ENCODE data around the gene LMX1A.

Gene LMX1A

DNA sequence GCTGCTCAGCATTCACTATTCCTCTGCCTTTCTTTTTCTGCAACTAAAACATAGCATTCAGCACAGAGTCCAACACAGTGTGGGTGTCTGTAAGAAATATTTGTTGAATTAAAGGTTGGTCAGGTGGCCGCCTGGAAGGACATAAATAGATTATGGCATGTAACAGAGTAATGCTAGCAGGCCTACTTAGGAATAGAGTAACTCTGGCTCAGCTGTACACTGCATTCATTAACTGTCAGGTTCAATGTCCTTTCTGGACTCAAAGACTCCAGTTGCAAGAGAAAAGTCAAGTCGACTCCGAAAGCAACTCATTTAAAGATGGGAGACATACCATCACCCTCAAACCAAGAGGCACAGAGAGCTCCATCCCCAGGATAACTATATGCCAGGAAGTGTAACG lies 116.0 kb downstream of the LMX1A start:
- peaks cover 1% of the 10 kb centered on the region for H3K4me1 Mint-ChIP-seq (ENCODE audit: low read depth)
- no peak overlapping the region for H3K27ac Mint-ChIP-seq
- H3K9me3 Mint-ChIP-seq (ENCODE audit: low read depth), result no peaks in the 10 kb centered on the region
- peaks cover 32% of the 10 kb centered on the region for H3K27me3 Mint-ChIP-seq
- H3K36me3 Mint-ChIP-seq, result no peaks in the 10 kb centered on the region
- no peak overlapping the region for H3K4me3 Mint-ChIP-seq

DNA sequence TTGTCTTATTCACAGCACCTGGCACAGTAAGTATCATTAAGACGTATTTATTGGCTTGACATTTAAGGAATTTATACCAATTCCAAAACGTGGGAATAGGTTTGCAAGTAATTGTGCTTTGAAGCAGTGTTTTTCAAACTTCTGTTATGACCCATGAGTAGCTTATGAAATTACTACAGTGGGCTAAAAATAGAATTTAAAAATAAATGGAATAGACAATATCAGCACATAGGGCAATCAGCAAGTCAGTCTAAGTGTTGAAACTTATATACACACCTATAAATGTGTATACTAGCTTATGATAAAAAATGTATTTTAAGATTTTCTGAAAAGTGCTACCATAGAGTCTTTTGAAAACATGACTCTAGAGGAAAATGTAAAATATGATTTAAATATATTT lies 116.6 kb downstream of the LMX1A start:
- Mint-ChIP-seq H3K9me3 (ENCODE audit: low read depth) (no peaks in the 10 kb centered on the region), H3K4me3 (no peak overlapping the region), H3K27ac (no peak overlapping the region), H3K36me3 (no peaks in the 10 kb centered on the region), H3K4me1 (ENCODE audit: low read depth) (peaks cover 4% of the 10 kb centered on the region), H3K27me3 (peaks cover 34% of the 10 kb centered on the region)

- Mint-ChIP-seq H3K4me1 (ENCODE audit: low read depth) (peaks cover 5% of the 10 kb centered on the region), H3K9me3 (ENCODE audit: low read depth) (no peaks in the 10 kb centered on the region), H3K4me3 (no peak overlapping the region), H3K36me3 (no peaks in the 10 kb centered on the region), H3K27me3 (peaks cover 46% of the 10 kb centered on the region), H3K27ac (no peak overlapping the region)
Observed at GRCh38 chr1:165235777-165236291, 120.7 kb downstream of the LMX1A start.

DNA sequence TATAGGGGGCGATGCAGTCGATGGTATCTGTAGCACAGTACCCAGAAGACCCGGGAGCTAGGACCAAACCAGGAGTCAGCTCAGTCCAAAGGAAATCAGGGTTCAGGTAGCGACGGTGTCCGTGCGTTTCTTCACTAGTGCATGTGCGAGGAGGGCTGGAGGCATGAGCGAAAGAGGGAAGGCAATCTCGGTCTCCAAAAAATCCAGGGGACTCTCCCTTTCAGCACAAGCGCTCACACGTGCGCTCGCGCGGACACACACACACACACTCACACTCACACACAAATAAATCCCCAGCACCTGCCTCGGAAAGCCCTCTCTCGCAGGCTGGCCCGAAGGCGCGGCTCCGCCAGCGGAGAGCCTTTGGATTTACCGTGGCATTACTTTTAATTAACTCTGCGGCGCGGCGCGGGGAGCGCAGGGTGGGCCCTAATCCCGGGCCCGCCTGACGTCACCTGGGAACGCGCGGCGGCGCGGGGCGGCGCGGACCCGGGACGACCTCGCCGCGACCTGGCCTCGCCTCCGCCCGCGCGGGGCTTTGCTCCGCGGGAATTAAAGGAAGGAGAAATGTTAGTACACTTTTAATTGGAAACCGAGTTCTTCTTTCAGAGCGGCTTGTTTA lies 121.2 kb downstream of the LMX1A start:
- H3K27me3 Mint-ChIP-seq, result peaks cover 43% of the 10 kb centered on the region
- no peaks in the 10 kb centered on the region for H3K9me3 Mint-ChIP-seq (ENCODE audit: low read depth)
- H3K4me3 Mint-ChIP-seq, result no peak overlapping the region
- H3K27ac Mint-ChIP-seq, result no peak overlapping the region
- peaks cover 5% of the 10 kb centered on the region for H3K4me1 Mint-ChIP-seq (ENCODE audit: low read depth)
- no peaks in the 10 kb centered on the region for H3K36me3 Mint-ChIP-seq

DNA sequence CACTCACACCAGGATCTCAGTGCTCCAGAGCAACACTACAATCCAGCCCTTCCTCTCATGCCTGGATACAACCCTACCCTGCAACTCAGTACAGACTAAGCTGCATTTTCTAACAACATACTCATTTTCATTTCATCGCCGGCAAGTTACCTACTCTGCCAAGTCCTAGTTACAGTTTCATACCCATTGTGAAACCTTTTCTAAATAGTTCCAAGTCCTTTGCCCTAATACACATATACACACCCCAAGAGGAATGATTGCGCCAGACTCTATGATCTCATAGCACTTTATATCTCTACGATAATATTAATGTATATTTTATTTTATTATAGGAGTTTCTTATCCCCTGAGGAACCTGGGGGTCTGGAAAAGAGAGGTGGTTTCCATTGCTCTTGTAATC lies 122.4 kb downstream of the LMX1A start:
- Mint-ChIP-seq H3K27me3 (peaks cover 42% of the 10 kb centered on the region), H3K4me3 (no peak overlapping the region), H3K27ac (no peak overlapping the region), H3K4me1 (ENCODE audit: low read depth) (peaks cover 5% of the 10 kb centered on the region), H3K9me3 (ENCODE audit: low read depth) (no peaks in the 10 kb centered on the region), H3K36me3 (no peaks in the 10 kb centered on the region)

GRCh38 chr1:165228676-165229075 lies 127.8 kb downstream of the LMX1A start:
- Mint-ChIP-seq H3K4me3 (no peak overlapping the region), H3K27ac (no peak overlapping the region), H3K27me3 (peaks cover 18% of the 10 kb centered on the region)

GRCh38 chr1:165228111-165228655 lies 128.3 kb downstream of the LMX1A start:
- no peaks in the 10 kb centered on the region for H3K9me3 Mint-ChIP-seq (ENCODE audit: low read depth)
- H3K36me3 Mint-ChIP-seq, result no peaks in the 10 kb centered on the region
- H3K4me3 Mint-ChIP-seq, result no peak overlapping the region
- no peak overlapping the region for H3K27ac Mint-ChIP-seq
- no peaks in the 10 kb centered on the region for H3K4me1 Mint-ChIP-seq (ENCODE audit: low read depth)
- peaks cover 15% of the 10 kb centered on the region for H3K27me3 Mint-ChIP-seq

More at GRCh38 chr1:165228676-165229075, 127.8 kb downstream of the LMX1A start:
- no peaks in the 10 kb centered on the region for H3K9me3 Mint-ChIP-seq (ENCODE audit: low read depth)
- no peaks in the 10 kb centered on the region for H3K36me3 Mint-ChIP-seq
- H3K4me1 Mint-ChIP-seq (ENCODE audit: low read depth), result no peaks in the 10 kb centered on the region

- Mint-ChIP-seq H3K36me3 (no peaks in the 10 kb centered on the region), H3K4me3 (no peak overlapping the region), H3K9me3 (ENCODE audit: low read depth) (peaks cover 4% of the 10 kb centered on the region), H3K27ac (no peak overlapping the region), H3K27me3 (peaks cover 8% of the 10 kb centered on the region), H3K4me1 (ENCODE audit: low read depth) (no peaks in the 10 kb centered on the region)
Observed at GRCh38 chr1:165226326-165226725, 130.2 kb downstream of the LMX1A start.

DNA sequence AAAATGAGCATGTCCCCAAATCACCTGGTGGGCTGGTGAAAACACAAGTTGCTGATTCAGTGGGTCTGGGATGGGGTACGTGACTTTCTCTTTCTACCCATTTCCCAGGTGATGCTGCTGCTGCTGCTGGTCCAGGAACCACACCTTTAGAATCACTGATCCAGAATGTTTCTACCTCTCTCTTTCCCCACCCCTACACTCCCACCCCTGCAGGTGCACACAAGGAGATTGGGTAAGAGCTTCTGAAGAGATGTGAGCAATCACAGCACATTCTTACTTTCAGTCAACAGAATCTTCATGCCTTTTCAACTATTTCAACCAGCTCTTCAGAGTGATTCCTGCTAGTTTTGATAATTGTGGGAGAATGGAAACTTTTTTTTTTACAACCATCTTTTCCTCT lies 130.9 kb downstream of the LMX1A start:
- Mint-ChIP-seq H3K27ac (no peak overlapping the region), H3K9me3 (ENCODE audit: low read depth) (peaks cover 4% of the 10 kb centered on the region), H3K36me3 (no peaks in the 10 kb centered on the region), H3K4me1 (ENCODE audit: low read depth) (no peaks in the 10 kb centered on the region), H3K27me3 (peaks cover 8% of the 10 kb centered on the region), H3K4me3 (no peak overlapping the region)

GRCh38 chr1:165225062-165225461 lies 131.5 kb downstream of the LMX1A start:
- Mint-ChIP-seq H3K4me3 (no peak overlapping the region), H3K27me3 (peaks cover 8% of the 10 kb centered on the region), H3K9me3 (ENCODE audit: low read depth) (peaks cover 4% of the 10 kb centered on the region), H3K4me1 (ENCODE audit: low read depth) (no peaks in the 10 kb centered on the region), H3K27ac (no peak overlapping the region), H3K36me3 (no peaks in the 10 kb centered on the region)

- Mint-ChIP-seq H3K4me3 (no peak overlapping the region), H3K9me3 (ENCODE audit: low read depth) (peaks cover 4% of the 10 kb centered on the region), H3K4me1 (ENCODE audit: low read depth) (no peaks in the 10 kb centered on the region), H3K27me3 (peaks cover 8% of the 10 kb centered on the region), H3K36me3 (no peaks in the 10 kb centered on the region), H3K27ac (no peak overlapping the region)
Observed at GRCh38 chr1:165224504-165224903, 132.0 kb downstream of the LMX1A start.

GRCh38 chr1:165222580-165222979 lies 133.9 kb downstream of the LMX1A start:
- no peaks in the 10 kb centered on the region for H3K4me1 Mint-ChIP-seq (ENCODE audit: low read depth)
- H3K4me3 Mint-ChIP-seq, result no peak overlapping the region
- H3K27me3 Mint-ChIP-seq, result peaks cover 12% of the 10 kb centered on the region
- no peaks in the 10 kb centered on the region for H3K36me3 Mint-ChIP-seq
- H3K27ac Mint-ChIP-seq, result no peak overlapping the region
- H3K9me3 Mint-ChIP-seq (ENCODE audit: low read depth), result peaks cover 4% of the 10 kb centered on the region

DNA sequence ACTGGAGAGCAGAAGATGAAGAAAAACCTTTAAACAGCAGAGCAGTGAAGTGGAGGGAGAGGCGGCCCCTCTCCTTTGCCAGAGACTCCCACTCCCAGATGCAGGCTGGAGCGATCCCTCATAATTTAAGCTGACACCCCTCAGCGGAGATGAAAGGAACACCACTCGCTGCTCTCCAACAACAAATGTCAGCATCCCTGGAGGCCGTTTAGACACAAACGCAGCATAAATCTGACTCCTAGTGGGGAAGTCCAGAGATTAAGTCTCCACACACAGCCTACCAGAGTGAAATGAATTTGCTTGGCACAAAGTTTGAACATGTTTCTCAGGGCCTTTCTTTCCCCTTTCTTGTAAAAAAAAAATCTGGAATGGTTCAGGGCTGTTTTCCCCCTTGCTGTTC lies 137.8 kb downstream of the LMX1A start:
- peaks cover 4% of the 10 kb centered on the region for H3K9me3 Mint-ChIP-seq (ENCODE audit: low read depth)
- H3K4me1 Mint-ChIP-seq (ENCODE audit: low read depth), result no peaks in the 10 kb centered on the region
- H3K27ac Mint-ChIP-seq, result no peak overlapping the region
- H3K36me3 Mint-ChIP-seq, result no peaks in the 10 kb centered on the region
- H3K4me3 Mint-ChIP-seq, result no peak overlapping the region
- peaks cover 7% of the 10 kb centered on the region for H3K27me3 Mint-ChIP-seq

GRCh38 chr1:165217958-165218357 lies 138.6 kb downstream of the LMX1A start:
- Mint-ChIP-seq H3K4me3 (no peak overlapping the region), H3K27ac (no peak overlapping the region), H3K4me1 (ENCODE audit: low read depth) (no peaks in the 10 kb centered on the region), H3K27me3 (peaks cover 7% of the 10 kb centered on the region), H3K9me3 (ENCODE audit: low read depth) (peaks cover 4% of the 10 kb centered on the region), H3K36me3 (no peaks in the 10 kb centered on the region)

- Mint-ChIP-seq H3K27me3 (peaks cover 7% of the 10 kb centered on the region), H3K4me1 (ENCODE audit: low read depth) (no peaks in the 10 kb centered on the region), H3K27ac (no peak overlapping the region), H3K9me3 (ENCODE audit: low read depth) (no peaks in the 10 kb centered on the region), H3K4me3 (no peak overlapping the region), H3K36me3 (no peaks in the 10 kb centered on the region)
Observed at GRCh38 chr1:165216254-165216653, 140.3 kb downstream of the LMX1A start.

DNA sequence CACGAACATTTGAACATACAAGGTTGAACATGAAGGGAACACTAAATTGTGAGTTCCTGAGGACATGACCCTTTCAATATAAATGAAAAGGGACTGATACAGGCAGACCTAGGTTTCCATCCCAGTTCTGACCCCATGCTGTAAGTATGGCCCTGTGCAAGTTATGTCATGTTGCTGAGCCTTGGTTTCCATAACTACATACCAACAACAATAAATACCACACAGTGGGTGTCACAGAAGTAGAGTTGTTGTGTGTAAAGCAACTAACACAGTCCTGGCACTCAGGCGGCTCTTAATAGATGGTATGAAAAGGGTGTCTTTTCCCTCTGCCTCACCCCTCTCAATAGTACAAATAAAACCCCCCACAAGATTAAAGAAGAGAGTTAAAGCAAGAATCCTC lies 140.8 kb downstream of the LMX1A start:
- Mint-ChIP-seq H3K27ac (no peak overlapping the region), H3K4me1 (ENCODE audit: low read depth) (no peaks in the 10 kb centered on the region), H3K36me3 (no peaks in the 10 kb centered on the region), H3K9me3 (ENCODE audit: low read depth) (no peaks in the 10 kb centered on the region), H3K4me3 (no peak overlapping the region), H3K27me3 (peaks cover 7% of the 10 kb centered on the region)
